Measurements from ENCODE around the gene CTNNA3.

CTNNA3 gene

GRCh38 chr10:66564287-66564686 is 1131.7 kb downstream of the CTNNA3 start:
- Histone ChIP-seq H3K36me3 (ENCODE audit: control insufficient read depth in 4 of 4, insufficient read depth in 4 of 4, low read length in 3 of 4) (no peaks in the 10 kb centered on the region), H3K27ac (ENCODE audit: insufficient read depth in 1 of 2, low read depth in 1 of 2, low read length in 2 of 2, poor library complexity in 1 of 2, severe bottlenecking in 2 of 2) (no peak overlapping the region), H3K9me3 (ENCODE audit: control extremely low read depth in 1 of 5, control insufficient read depth in 4 of 5, insufficient read depth in 2 of 5, low read depth in 1 of 5, low read length in 4 of 5) (no peaks in the 10 kb centered on the region), H3K4me1 (ENCODE audit: control extremely low read depth in 1 of 4, control insufficient read depth in 4 of 4, insufficient read depth in 4 of 4, low read length in 3 of 4) (no peaks in the 10 kb centered on the region), H3K27me3 (replicated peaks in 2 of 5; ENCODE audit: control insufficient read depth in 4 of 5, insufficient read depth in 5 of 5, low read length in 4 of 5) (no peaks in the 10 kb centered on the region), H3K4me3 (ENCODE audit: control insufficient read depth in 1 of 7, extremely low read depth in 1 of 7, insufficient read depth in 4 of 7, low read depth in 2 of 7, low read length in 6 of 7) (no peak overlapping the region)
- POLR2A ChIA-PET: no interaction called here
- CTCF ChIA-PET: no interaction called here
- no CpG with 5 or more reads among the region's 3 CpGs for WGBS (ENCODE audit: insufficient coverage)
- DNase-seq: no peak

- WGBS (ENCODE audit: insufficient coverage): 100% methylated on average over 1 of the region's 2 CpGs
- Histone ChIP-seq H3K36me3 (ENCODE audit: control insufficient read depth in 4 of 4, insufficient read depth in 4 of 4, low read length in 3 of 4) (no peaks in the 10 kb centered on the region), H3K9me3 (ENCODE audit: control extremely low read depth in 1 of 5, control insufficient read depth in 4 of 5, insufficient read depth in 2 of 5, low read depth in 1 of 5, low read length in 4 of 5) (peaks cover 0 to 1% (median 0%) of the 10 kb centered on the region in 5 experiments), H3K27ac (ENCODE audit: insufficient read depth in 1 of 2, low read depth in 1 of 2, low read length in 2 of 2, poor library complexity in 1 of 2, severe bottlenecking in 2 of 2) (no peak overlapping the region), H3K4me3 (ENCODE audit: control insufficient read depth in 1 of 7, extremely low read depth in 1 of 7, insufficient read depth in 4 of 7, low read depth in 2 of 7, low read length in 6 of 7) (no peak overlapping the region), H3K27me3 (replicated peaks in 2 of 5; ENCODE audit: control insufficient read depth in 4 of 5, insufficient read depth in 5 of 5, low read length in 4 of 5) (no peaks in the 10 kb centered on the region), H3K4me1 (ENCODE audit: control extremely low read depth in 1 of 4, control insufficient read depth in 4 of 4, insufficient read depth in 4 of 4, low read length in 3 of 4) (no peaks in the 10 kb centered on the region)
- POLR2A ChIA-PET: no interaction called here
- no peak for DNase-seq
- CTCF ChIA-PET: no interaction called here
These were observed 1140.9 kb downstream of the CTNNA3 start for GRCh38 chr10:66555061-66555460.

- DNase-seq: no peak
- WGBS (ENCODE audit: insufficient coverage): no CpG with 5 or more reads among the region's 1 CpG
These were observed 1143.7 kb downstream of the CTNNA3 start for GRCh38 chr10:66552331-66552730.

GRCh38 chr10:66550351-66550750 is 1145.6 kb downstream of the CTNNA3 start:
- 94% methylated on average over 2 of the region's 3 CpGs for WGBS (ENCODE audit: insufficient coverage)
- no peak overlapping the region for H3K4me3 ChIP-seq (ENCODE audit: control insufficient read depth in 1 of 7, extremely low read depth in 1 of 7, insufficient read depth in 4 of 7, low read depth in 2 of 7, low read length in 6 of 7)
- H3K9me3 ChIP-seq (ENCODE audit: control extremely low read depth in 1 of 5, control insufficient read depth in 4 of 5, insufficient read depth in 2 of 5, low read depth in 1 of 5, low read length in 4 of 5): peaks cover 0 to 1% (median 0%) of the 10 kb centered on the region in 5 experiments
- POLR2A ChIA-PET: no interaction called here
- CTCF ChIA-PET: no interaction called here
- H3K36me3 ChIP-seq (ENCODE audit: control insufficient read depth in 4 of 4, insufficient read depth in 4 of 4, low read length in 3 of 4): no peaks in the 10 kb centered on the region
- no peak overlapping the region for H3K27ac ChIP-seq (ENCODE audit: insufficient read depth in 1 of 2, low read depth in 1 of 2, low read length in 2 of 2, poor library complexity in 1 of 2, severe bottlenecking in 2 of 2)
- no peak for DNase-seq
- no peaks in the 10 kb centered on the region for H3K27me3 ChIP-seq (replicated peaks in 2 of 5; ENCODE audit: control insufficient read depth in 4 of 5, insufficient read depth in 5 of 5, low read length in 4 of 5)
- no peaks in the 10 kb centered on the region for H3K4me1 ChIP-seq (ENCODE audit: control extremely low read depth in 1 of 4, control insufficient read depth in 4 of 4, insufficient read depth in 4 of 4, low read length in 3 of 4)

More at GRCh38 chr10:66552331-66552730, 1143.7 kb downstream of the CTNNA3 start:
- H3K9me3 ChIP-seq (ENCODE audit: control extremely low read depth in 1 of 5, control insufficient read depth in 4 of 5, insufficient read depth in 2 of 5, low read depth in 1 of 5, low read length in 4 of 5): peaks cover 0 to 1% (median 0%) of the 10 kb centered on the region in 5 experiments
- no peak overlapping the region for H3K27ac ChIP-seq (ENCODE audit: insufficient read depth in 1 of 2, low read depth in 1 of 2, low read length in 2 of 2, poor library complexity in 1 of 2, severe bottlenecking in 2 of 2)
- ChIA-PET CTCF (no interaction called here), POLR2A (no interaction called here)
- H3K27me3 ChIP-seq (replicated peaks in 2 of 5; ENCODE audit: control insufficient read depth in 4 of 5, insufficient read depth in 5 of 5, low read length in 4 of 5): no peaks in the 10 kb centered on the region
- no peaks in the 10 kb centered on the region for H3K36me3 ChIP-seq (ENCODE audit: control insufficient read depth in 4 of 4, insufficient read depth in 4 of 4, low read length in 3 of 4)
- no peaks in the 10 kb centered on the region for H3K4me1 ChIP-seq (ENCODE audit: control extremely low read depth in 1 of 4, control insufficient read depth in 4 of 4, insufficient read depth in 4 of 4, low read length in 3 of 4)
- H3K4me3 ChIP-seq (ENCODE audit: control insufficient read depth in 1 of 7, extremely low read depth in 1 of 7, insufficient read depth in 4 of 7, low read depth in 2 of 7, low read length in 6 of 7): no peak overlapping the region

GRCh38 chr10:66538908-66539307 is 1157.1 kb downstream of the CTNNA3 start:
- Histone ChIP-seq H3K9me3 (ENCODE audit: control extremely low read depth in 1 of 5, control insufficient read depth in 4 of 5, insufficient read depth in 2 of 5, low read depth in 1 of 5, low read length in 4 of 5) (no peaks in the 10 kb centered on the region), H3K27ac (ENCODE audit: insufficient read depth in 1 of 2, low read depth in 1 of 2, low read length in 2 of 2, poor library complexity in 1 of 2, severe bottlenecking in 2 of 2) (no peak overlapping the region), H3K4me1 (ENCODE audit: control extremely low read depth in 1 of 4, control insufficient read depth in 4 of 4, insufficient read depth in 4 of 4, low read length in 3 of 4) (no peaks in the 10 kb centered on the region), H3K27me3 (replicated peaks in 2 of 5; ENCODE audit: control insufficient read depth in 4 of 5, insufficient read depth in 5 of 5, low read length in 4 of 5) (no peaks in the 10 kb centered on the region), H3K36me3 (ENCODE audit: control insufficient read depth in 4 of 4, insufficient read depth in 4 of 4, low read length in 3 of 4) (no peaks in the 10 kb centered on the region), H3K4me3 (ENCODE audit: control insufficient read depth in 1 of 7, extremely low read depth in 1 of 7, insufficient read depth in 4 of 7, low read depth in 2 of 7, low read length in 6 of 7) (no peak overlapping the region)
- DNase-seq: no peak
- CTCF ChIA-PET: no interaction called here
- WGBS (ENCODE audit: insufficient coverage): no CpG with 5 or more reads among the region's 3 CpGs
- POLR2A ChIA-PET: no interaction called here

- H3K9me3 ChIP-seq (ENCODE audit: control extremely low read depth in 1 of 5, control insufficient read depth in 4 of 5, insufficient read depth in 2 of 5, low read depth in 1 of 5, low read length in 4 of 5): no peaks in the 10 kb centered on the region
- 88% methylated on average over 2 of the region's 3 CpGs for WGBS (ENCODE audit: insufficient coverage)
- H3K4me3 ChIP-seq (ENCODE audit: control insufficient read depth in 1 of 7, extremely low read depth in 1 of 7, insufficient read depth in 4 of 7, low read depth in 2 of 7, low read length in 6 of 7): no peak overlapping the region
- no peak overlapping the region for H3K27ac ChIP-seq (ENCODE audit: insufficient read depth in 1 of 2, low read depth in 1 of 2, low read length in 2 of 2, poor library complexity in 1 of 2, severe bottlenecking in 2 of 2)
- no peaks in the 10 kb centered on the region for H3K36me3 ChIP-seq (ENCODE audit: control insufficient read depth in 4 of 4, insufficient read depth in 4 of 4, low read length in 3 of 4)
- H3K4me1 ChIP-seq (ENCODE audit: control extremely low read depth in 1 of 4, control insufficient read depth in 4 of 4, insufficient read depth in 4 of 4, low read length in 3 of 4): no peaks in the 10 kb centered on the region
- DNase-seq: no peak
- H3K27me3 ChIP-seq (replicated peaks in 2 of 5; ENCODE audit: control insufficient read depth in 4 of 5, insufficient read depth in 5 of 5, low read length in 4 of 5): no peaks in the 10 kb centered on the region
- ChIA-PET CTCF (no interaction called here), POLR2A (no interaction called here)
These were observed 1157.6 kb downstream of the CTNNA3 start for GRCh38 chr10:66538371-66538770.

- CTCF ChIA-PET: no interaction called here
- no CpG with 5 or more reads among the region's 1 CpG for WGBS (ENCODE audit: insufficient coverage)
- no peak overlapping the region for H3K27ac ChIP-seq (ENCODE audit: insufficient read depth in 1 of 2, low read depth in 1 of 2, low read length in 2 of 2, poor library complexity in 1 of 2, severe bottlenecking in 2 of 2)
- DNase-seq: no peak
- H3K27me3 ChIP-seq (replicated peaks in 2 of 5; ENCODE audit: control insufficient read depth in 4 of 5, insufficient read depth in 5 of 5, low read length in 4 of 5): no peaks in the 10 kb centered on the region
- POLR2A ChIA-PET: no interaction called here
- H3K9me3 ChIP-seq (ENCODE audit: control extremely low read depth in 1 of 5, control insufficient read depth in 4 of 5, insufficient read depth in 2 of 5, low read depth in 1 of 5, low read length in 4 of 5): no peaks in the 10 kb centered on the region
- no peaks in the 10 kb centered on the region for H3K36me3 ChIP-seq (ENCODE audit: control insufficient read depth in 4 of 4, insufficient read depth in 4 of 4, low read length in 3 of 4)
- no peaks in the 10 kb centered on the region for H3K4me1 ChIP-seq (ENCODE audit: control extremely low read depth in 1 of 4, control insufficient read depth in 4 of 4, insufficient read depth in 4 of 4, low read length in 3 of 4)
- no peak overlapping the region for H3K4me3 ChIP-seq (ENCODE audit: control insufficient read depth in 1 of 7, extremely low read depth in 1 of 7, insufficient read depth in 4 of 7, low read depth in 2 of 7, low read length in 6 of 7)
These were observed 1158.8 kb downstream of the CTNNA3 start for GRCh38 chr10:66537186-66537585.
